Gastroesophageal sphincter (tissue), 3 donors: ENCODE results near the gene TIMM13.

ENCODE experiments used
- EP300 ChIP-seq: sonication (generic); formaldehyde crosslinking; IDR thresholded peaks from one replicate; pipeline ENCODE4 v1.6.1; 2017; ENCODE audit warnings: antibody characterized with exemption, mild to moderate bottlenecking
- TF ChIP-seq, protein P1 (sequence below), 4 experiments: fragments of 200-600 bp in 2 of 4; fragments of 450-650 bp in 2 of 4; sonication (generic) in 1 of 4; IDR thresholded peaks; one replicate each; pipeline ENCODE4 v1.5.1; 2017 to 2019; ENCODE audit warnings: antibody characterized with exemption in 4 of 4, mild to moderate bottlenecking in 2 of 4, moderate library complexity in 2 of 4

DNA sequence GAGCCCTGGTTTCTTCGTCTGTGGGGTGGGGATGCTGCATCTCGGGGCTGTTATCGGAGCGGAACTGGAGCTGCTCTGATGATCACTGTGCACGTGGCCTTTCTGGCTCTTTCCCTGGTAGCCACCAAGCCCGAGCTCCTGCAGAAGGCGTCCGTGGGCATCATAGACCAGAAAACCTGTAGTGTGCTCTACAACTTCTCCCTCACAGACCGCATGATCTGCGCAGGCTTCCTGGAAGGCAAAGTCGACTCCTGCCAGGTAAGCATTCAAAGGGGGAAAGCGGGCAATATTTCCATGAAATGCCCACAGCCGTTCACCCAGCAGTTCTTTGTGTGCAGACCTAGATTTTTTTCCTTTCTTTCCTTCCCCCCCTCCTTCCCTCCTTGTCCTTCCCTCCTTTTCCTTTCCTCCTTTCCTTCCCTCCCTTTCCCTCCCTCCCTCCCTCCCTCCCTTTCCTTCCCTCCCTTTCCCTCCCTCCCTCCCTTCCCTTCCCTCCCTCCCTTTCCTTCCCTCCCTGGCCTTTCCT, 9.4 kb downstream of the TIMM13 start:
- TF ChIP-seq, protein P1, sequence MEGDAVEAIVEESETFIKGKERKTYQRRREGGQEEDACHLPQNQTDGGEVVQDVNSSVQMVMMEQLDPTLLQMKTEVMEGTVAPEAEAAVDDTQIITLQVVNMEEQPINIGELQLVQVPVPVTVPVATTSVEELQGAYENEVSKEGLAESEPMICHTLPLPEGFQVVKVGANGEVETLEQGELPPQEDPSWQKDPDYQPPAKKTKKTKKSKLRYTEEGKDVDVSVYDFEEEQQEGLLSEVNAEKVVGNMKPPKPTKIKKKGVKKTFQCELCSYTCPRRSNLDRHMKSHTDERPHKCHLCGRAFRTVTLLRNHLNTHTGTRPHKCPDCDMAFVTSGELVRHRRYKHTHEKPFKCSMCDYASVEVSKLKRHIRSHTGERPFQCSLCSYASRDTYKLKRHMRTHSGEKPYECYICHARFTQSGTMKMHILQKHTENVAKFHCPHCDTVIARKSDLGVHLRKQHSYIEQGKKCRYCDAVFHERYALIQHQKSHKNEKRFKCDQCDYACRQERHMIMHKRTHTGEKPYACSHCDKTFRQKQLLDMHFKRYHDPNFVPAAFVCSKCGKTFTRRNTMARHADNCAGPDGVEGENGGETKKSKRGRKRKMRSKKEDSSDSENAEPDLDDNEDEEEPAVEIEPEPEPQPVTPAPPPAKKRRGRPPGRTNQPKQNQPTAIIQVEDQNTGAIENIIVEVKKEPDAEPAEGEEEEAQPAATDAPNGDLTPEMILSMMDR (IDR thresholded peaks at IDR 0.05) = no peak
- TF ChIP-seq EP300 = no peak
